ENCODE results near the gene SKA1.

DNA sequence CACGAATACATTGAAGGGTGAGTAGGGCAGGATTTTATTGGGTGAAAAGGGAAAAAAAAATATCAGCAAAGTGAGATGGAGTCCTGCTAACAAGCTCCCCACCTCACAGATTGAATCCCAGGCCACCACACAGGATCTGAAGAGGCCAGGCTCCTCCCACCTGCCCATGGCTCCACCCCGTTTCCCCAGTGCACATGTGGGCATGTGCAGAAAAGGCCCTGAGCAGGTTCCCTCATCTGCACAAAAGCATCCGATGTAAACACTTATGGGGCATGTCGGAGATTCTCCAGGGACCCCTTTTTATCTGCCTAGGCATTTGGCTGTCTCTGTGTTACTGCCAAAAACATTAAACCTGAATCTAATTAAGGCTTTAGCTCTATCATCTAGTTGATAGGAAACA lies 35.2 kb downstream of the SKA1 start:
- no peak for TF ChIP-seq GATA3 (IDR thresholded peaks at IDR 0.05; ENCODE audit: low read depth, low read length)
- no peak for TF ChIP-seq GATA2 (IDR thresholded peaks at IDR 0.05; ENCODE audit: low read depth, low read length)
